HG02852 (cell line): ENCODE data around the gene PPP1R1B.

Source experiments
- ATAC-seq: cut with Tn5 transposase; IDR thresholded peaks from one replicate; pipeline ENCODE4 v1.9.1; 2021; ENCODE audit warnings: mild to moderate bottlenecking, moderate library complexity; ENCODE audit not compliant: unreplicated experiment

PPP1R1B gene

GRCh38 chr17:39600288-39600996 is 26.3 kb upstream of the PPP1R1B start:
- no peak for ATAC-seq

- ATAC-seq: no peak
Observed at GRCh38 chr17:39600997-39601597, 25.7 kb upstream of the PPP1R1B start.

GRCh38 chr17:39601758-39602532 is 24.8 kb upstream of the PPP1R1B start:
- no peak for ATAC-seq

- no peak for ATAC-seq
Observed at GRCh38 chr17:39602533-39603303, 24.0 kb upstream of the PPP1R1B start.

GRCh38 chr17:39603304-39604016 is 23.3 kb upstream of the PPP1R1B start:
- no peak for ATAC-seq

GRCh38 chr17:39604911-39605491 is 21.8 kb upstream of the PPP1R1B start:
- no peak for ATAC-seq

- ATAC-seq: no peak
Observed at GRCh38 chr17:39605492-39606433, 21.0 kb upstream of the PPP1R1B start.

- ATAC-seq: no peak
Observed at GRCh38 chr17:39606434-39607056, 20.2 kb upstream of the PPP1R1B start.

GRCh38 chr17:39607057-39607850 is 19.5 kb upstream of the PPP1R1B start:
- no peak for ATAC-seq

- ATAC-seq: no peak
Observed at GRCh38 chr17:39607851-39608130, 19.0 kb upstream of the PPP1R1B start, which contains the start of gene NEUROD2. NEUROD2 (minus strand) TSS chr17:39607920; CDS start chr17:39606599, 1,321 bp downstream.

GRCh38 chr17:39608142-39608981 is 18.4 kb upstream of the PPP1R1B start:
- no peak for ATAC-seq

- ATAC-seq: no peak
Observed at GRCh38 chr17:39609416-39610025, 17.2 kb upstream of the PPP1R1B start.

- no peak for ATAC-seq
Observed at GRCh38 chr17:39611401-39612112, 15.2 kb upstream of the PPP1R1B start.

GRCh38 chr17:39612291-39612894 is 14.4 kb upstream of the PPP1R1B start:
- ATAC-seq: no peak

- no peak for ATAC-seq
Observed at GRCh38 chr17:39612935-39613464, 13.8 kb upstream of the PPP1R1B start.
